ENCODE results near the gene WDR19. TPM values are rescaled to one million over a fixed set of nuclear protein-coding genes. Genes with fewer than 3 reads are reported as not detected.

WDR19 gene
- total RNA-seq, 2 experiments from 2014 or later: 10.0 to 11.8 TPM

DNA sequence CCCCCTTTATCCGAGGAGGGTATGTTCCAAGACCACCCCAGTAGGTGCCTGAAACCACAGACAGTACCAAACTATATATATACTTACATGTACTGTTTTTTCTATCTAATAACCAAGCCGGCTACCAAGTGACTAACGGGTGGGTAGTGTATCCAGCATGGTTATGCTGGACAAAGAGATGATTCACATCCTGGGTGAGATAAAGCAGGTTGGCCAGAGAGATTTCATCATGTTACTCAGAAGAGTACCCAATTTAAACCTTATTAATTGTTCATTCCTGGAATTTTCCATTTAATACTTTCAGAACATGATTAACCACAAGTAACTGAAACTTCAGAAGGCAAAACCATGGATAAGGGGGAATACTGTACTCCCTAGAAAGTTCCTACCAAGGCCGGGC lies 137.3 kb downstream of the WDR19 start:
- CTCF ChIA-PET: no interaction called here
- H3K4me3 Mint-ChIP-seq: no peak overlapping the region
- H3K9me3 Mint-ChIP-seq: no peaks in the 10 kb centered on the region
- H3K27me3 Mint-ChIP-seq: no peaks in the 10 kb centered on the region
- H3K4me1 Mint-ChIP-seq: no peaks in the 10 kb centered on the region
- POLR2A ChIA-PET: no interaction called here
- DNase-seq: no peak
- no peak overlapping the region for H3K27ac Mint-ChIP-seq
- peaks cover 37% of the 10 kb centered on the region for H3K36me3 Mint-ChIP-seq (ENCODE audit: low read depth)

GRCh38 chr4:39320381-39321115 lies 138.2 kb downstream of the WDR19 start:
- ChIA-PET CTCF (interaction anchor here (1.1 kb wide), 1 partner anchor 8 kb away, joined by 3 read pairs; no protein-coding TSS in a partner anchor), POLR2A (no interaction called here)
- Mint-ChIP-seq H3K27ac (no peak overlapping the region), H3K36me3 (ENCODE audit: low read depth) (peaks cover 44% of the 10 kb centered on the region), H3K4me3 (no peak overlapping the region), H3K27me3 (no peaks in the 10 kb centered on the region), H3K4me1 (no peaks in the 10 kb centered on the region), H3K9me3 (no peaks in the 10 kb centered on the region)
- no peak for DNase-seq

DNA sequence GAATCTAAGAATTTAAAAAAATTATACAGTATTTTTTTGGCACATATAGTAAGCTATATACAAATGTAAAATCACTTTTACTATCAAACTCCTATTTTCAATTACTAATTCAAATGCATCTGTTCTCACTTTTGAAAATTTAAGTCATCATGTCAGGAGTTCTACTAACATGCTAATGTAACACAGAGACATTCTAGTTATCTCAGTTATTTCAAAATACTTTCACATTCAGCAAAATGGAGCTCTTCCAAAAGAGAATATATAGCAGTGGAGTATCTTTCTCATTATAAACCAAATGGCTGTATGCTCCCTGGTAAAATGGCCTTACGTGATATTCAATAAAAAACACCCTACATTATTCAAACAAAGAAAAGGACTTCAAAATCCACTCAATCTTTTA lies 141.5 kb downstream of the WDR19 start:
- Mint-ChIP-seq H3K36me3 (ENCODE audit: low read depth) (peaks cover 64% of the 10 kb centered on the region), H3K9me3 (no peaks in the 10 kb centered on the region), H3K4me1 (no peaks in the 10 kb centered on the region), H3K27ac (no peak overlapping the region), H3K27me3 (no peaks in the 10 kb centered on the region), H3K4me3 (no peak overlapping the region)
- POLR2A ChIA-PET: no interaction called here
- CTCF ChIA-PET: interaction anchor here (1.3 kb wide), 1 partner anchor 39 kb away, joined by 4 read pairs; no protein-coding TSS in a partner anchor
- DNase-seq: no peak

GRCh38 chr4:39324446-39324845 lies 142.1 kb downstream of the WDR19 start:
- CTCF ChIA-PET: no interaction called here
- H3K4me3 Mint-ChIP-seq: no peak overlapping the region
- no peaks in the 10 kb centered on the region for H3K4me1 Mint-ChIP-seq
- H3K9me3 Mint-ChIP-seq: no peaks in the 10 kb centered on the region
- POLR2A ChIA-PET: no interaction called here
- H3K27me3 Mint-ChIP-seq: no peaks in the 10 kb centered on the region
- peaks cover 63% of the 10 kb centered on the region for H3K36me3 Mint-ChIP-seq (ENCODE audit: low read depth)
- no peak overlapping the region for H3K27ac Mint-ChIP-seq
- DNase-seq: no peak

- no peak for DNase-seq
- Mint-ChIP-seq H3K27ac (no peak overlapping the region), H3K9me3 (no peaks in the 10 kb centered on the region), H3K27me3 (no peaks in the 10 kb centered on the region), H3K4me1 (no peaks in the 10 kb centered on the region), H3K36me3 (ENCODE audit: low read depth) (peaks cover 59% of the 10 kb centered on the region), H3K4me3 (no peak overlapping the region)
- ChIA-PET POLR2A (no interaction called here), CTCF (no interaction called here)
Measured at GRCh38 chr4:39324897-39325613, 142.7 kb downstream of the WDR19 start.

DNA sequence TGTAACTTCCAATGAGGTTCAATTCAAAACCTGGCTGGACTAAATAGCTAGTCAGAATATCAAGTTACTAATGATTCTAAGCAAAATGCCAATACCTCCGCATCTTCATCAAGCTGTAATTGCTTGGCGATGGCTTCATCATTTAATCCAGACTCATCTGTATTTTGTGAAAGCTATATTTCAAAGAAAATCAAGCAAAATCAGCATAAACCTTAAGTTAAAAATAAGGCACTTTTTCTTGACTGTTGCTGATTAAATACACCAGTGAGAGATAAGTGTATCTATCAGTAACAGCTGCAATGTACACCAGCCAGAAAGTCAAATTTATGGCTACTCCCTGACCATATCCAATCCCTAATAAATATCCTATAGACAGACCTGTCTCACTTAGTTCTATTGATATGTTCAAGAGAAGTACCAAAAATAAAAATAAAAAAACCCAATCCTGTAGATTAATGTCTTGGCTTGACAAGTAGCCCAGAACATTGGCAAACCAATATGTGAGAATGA lies 144.2 kb downstream of the WDR19 start:
- Mint-ChIP-seq H3K27me3 (no peaks in the 10 kb centered on the region), H3K4me3 (no peak overlapping the region), H3K9me3 (no peaks in the 10 kb centered on the region), H3K4me1 (peaks cover 2% of the 10 kb centered on the region), H3K36me3 (ENCODE audit: low read depth) (peaks cover 56% of the 10 kb centered on the region), H3K27ac (no peak overlapping the region)
- no peak for DNase-seq
- CTCF ChIA-PET: no interaction called here
- POLR2A ChIA-PET: no interaction called here

DNA sequence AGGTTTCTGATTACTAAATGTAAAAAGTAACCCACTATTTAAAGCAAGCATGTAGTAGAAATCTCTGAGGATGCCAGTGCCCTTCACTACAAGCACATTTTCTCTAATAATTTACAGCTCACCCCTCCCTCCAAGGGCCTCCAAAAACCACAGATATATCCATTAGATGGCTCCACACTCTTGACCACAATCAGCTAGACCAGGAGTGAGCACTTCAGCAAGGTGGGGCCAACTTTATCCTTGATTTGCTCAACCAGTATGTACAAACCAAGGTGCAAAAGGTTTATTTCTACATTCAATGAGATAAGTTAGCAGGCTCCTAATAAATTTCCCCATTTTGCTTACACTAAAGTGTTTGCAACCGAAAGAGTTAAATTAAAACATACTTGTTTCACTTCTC lies 148.0 kb downstream of the WDR19 start:
- H3K36me3 Mint-ChIP-seq (ENCODE audit: low read depth): peaks cover 35% of the 10 kb centered on the region
- POLR2A ChIA-PET: no interaction called here
- no peak overlapping the region for H3K27ac Mint-ChIP-seq
- H3K27me3 Mint-ChIP-seq: no peaks in the 10 kb centered on the region
- CTCF ChIA-PET: no interaction called here
- DNase-seq: no peak
- H3K9me3 Mint-ChIP-seq: no peaks in the 10 kb centered on the region
- peaks cover 5% of the 10 kb centered on the region for H3K4me1 Mint-ChIP-seq
- H3K4me3 Mint-ChIP-seq: no peak overlapping the region

GRCh38 chr4:39331191-39331590 lies 148.9 kb downstream of the WDR19 start:
- DNase-seq: no peak
- Mint-ChIP-seq H3K27me3 (no peaks in the 10 kb centered on the region), H3K4me1 (peaks cover 9% of the 10 kb centered on the region), H3K9me3 (no peaks in the 10 kb centered on the region), H3K4me3 (no peak overlapping the region), H3K27ac (no peak overlapping the region), H3K36me3 (ENCODE audit: low read depth) (peaks cover 31% of the 10 kb centered on the region)
- POLR2A ChIA-PET: no interaction called here
- CTCF ChIA-PET: interaction anchor here (0.6 to 1.1 kb wide), 2 partner anchors 49 to 133 kb away, joined by 4 to 6 read pairs; no protein-coding TSS in a partner anchor

Other genes starting within 250 kb of the WDR19 start
- gene TMEM156, start 150.1 kb upstream of the WDR19 start, total RNA-seq: 10 to 100 TPM; 19.5 to 19.6 TPM
- gene KLHL5, start 120.3 kb upstream of the WDR19 start, total RNA-seq: 10 to 100 TPM; 23.6 to 25.0 TPM
- 10 to 100 TPM; 78.3 to 96.5 TPM for gene RFC1, start 183.8 kb downstream of the WDR19 start, total RNA-seq
- not detected for gene KLB, start 224.4 kb downstream of the WDR19 start, total RNA-seq